Testis (tissue), 3 donors: ENCODE measurements around the gene CEP19. TPM values are rescaled to one million over a fixed set of nuclear protein-coding genes. Genes with fewer than 3 reads are reported as not detected.

Experiments
- DNase-seq: peaks from one replicate; pipeline ENCODE4 v3.0.0-alpha.2; 2019
- H3K27ac ChIP-seq, 2 donors: fragments of 200-600 bp; sonication (generic); one replicate each; pipeline ENCODE4 v1.5.1; 2019
- H3K27me3 ChIP-seq: fragments of 200-600 bp; sonication (generic); one replicate; pipeline ENCODE4 v1.5.1; 2019
- H3K36me3 ChIP-seq: fragments of 200-600 bp; sonication (generic); one replicate; pipeline ENCODE4 v1.5.1; 2017; ENCODE audit warnings: low read depth; ENCODE audit errors: missing control alignments
- H3K4me1 ChIP-seq: fragments of 200-600 bp; sonication (generic); one replicate; pipeline ENCODE4 v1.5.1; 2019
- H3K4me3 ChIP-seq, 2 donors: fragments of 200-600 bp; sonication (generic); one replicate each; pipeline ENCODE4 v1.5.1; 2017 to 2019
- H3K9me3 ChIP-seq: fragments of 200-600 bp; sonication (generic); one replicate; pipeline ENCODE4 v1.5.1; 2017
- CTCF ChIP-seq, 3 experiments: fragments of 450-650 bp in 2 of 3; fragments of 200-600 bp in 1 of 3; sonication (generic) in 1 of 3; IDR thresholded peaks; one replicate each; pipeline ENCODE4 v1.5.1; 2016 to 2019; ENCODE audit warnings: antibody characterized with exemption in 3 of 3, mild to moderate bottlenecking in 2 of 3, moderate library complexity in 1 of 3
- POLR2A ChIP-seq: fragments of 450-650 bp; IDR thresholded peaks from one replicate; pipeline ENCODE4 v1.6.1; 2017; ENCODE audit warnings: antibody characterized with exemption, mild to moderate bottlenecking, moderate library complexity
- WGBS, 2 donors: methylation state at CpG; one replicate each; pipeline ENCODE4 v1.1.5; 2018; 5-methylcytosine and 5-hydroxymethylcytosine counted together
- intact Hi-C: fragments of 100-400 bp; cut with DNase I; formaldehyde crosslinking; loops from one replicate; pipeline ENCODE4 v1.15.1; 2023; ENCODE audit warnings: low total_unique reads
- polyA plus RNA-seq: library from polyadenylated mRNA; stranded (reverse); fragments of 350-450 nt; fragmentation: Illumina TruSeq; extraction: RNeasy Lipid Tissue Mini Kit (QIAGEN cat#74804); gene quantifications from one replicate; pipeline ENCODE4 v1.2.3, GENCODE V29; 2014; ENCODE audit warnings: low read depth, low replicate concordance; ENCODE audit not compliant: insufficient read depth
- total RNA-seq, 2 donors: library from RNA; depleted of rRNA; stranded (reverse); fragments of >200 nt; gene quantifications; one replicate each; pipeline ENCODE4 v1.2.3, GENCODE V29; 2016

The CEP19 gene
- total and polyA plus RNA-seq, 3 donors from 2014 or later, result 7.4 to 17.1 (median 11.1) TPM

DNA sequence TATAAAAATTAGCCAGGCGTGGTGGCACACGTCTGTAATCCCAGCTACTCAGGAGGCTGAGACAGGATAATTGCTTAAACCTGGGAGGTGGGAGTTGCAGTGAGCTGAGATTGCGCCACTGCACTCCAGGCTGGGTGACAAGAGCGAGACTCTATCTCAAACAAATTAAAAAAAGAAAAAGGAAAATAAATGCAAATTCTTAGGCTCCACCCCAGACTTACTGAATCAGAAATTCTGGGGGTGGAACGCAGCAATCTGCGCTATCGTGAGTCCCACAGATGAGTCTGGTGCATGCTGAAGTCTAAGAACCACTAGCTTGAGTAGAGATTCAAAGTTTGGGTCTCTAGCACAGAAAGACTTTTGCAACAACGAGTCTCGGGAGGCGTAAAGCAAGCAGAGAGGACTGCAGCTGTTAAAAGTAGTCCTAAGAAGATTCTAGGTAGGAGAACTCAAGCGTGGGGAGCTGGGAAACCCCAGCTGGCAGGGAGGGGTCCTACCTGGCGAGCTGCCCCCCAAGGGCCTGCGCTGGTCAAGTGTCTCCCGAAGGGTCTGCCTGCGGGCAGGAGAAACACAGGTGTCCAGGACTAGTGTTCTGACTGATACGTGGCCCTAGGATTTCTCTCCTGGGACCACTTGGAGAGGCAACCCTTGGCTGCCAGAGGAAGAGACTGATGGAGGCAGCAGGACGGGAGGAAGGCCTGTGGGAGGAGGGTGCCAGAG lies 21.9 kb downstream of the CEP19 start:
- H3K27ac ChIP-seq, result no peak overlapping the region
- no peak overlapping the region for H3K4me3 ChIP-seq
- H3K9me3 ChIP-seq, result no peaks in the 10 kb centered on the region
- TF ChIP-seq CTCF (IDR thresholded peaks at IDR 0.05), result no peak
- TF ChIP-seq POLR2A, result no peak
- peaks cover under 1% of the 10 kb centered on the region for H3K4me1 ChIP-seq
- 89 to 92% methylated on average over 17 of the region's 17 CpGs for WGBS, 2 donors
- H3K27me3 ChIP-seq, result no peaks in the 10 kb centered on the region
- H3K36me3 ChIP-seq, result no peaks in the 10 kb centered on the region
- no peak for DNase-seq
- intact Hi-C loops, result loop anchor here (5.0 to 10.0 kb wide), 2 partner anchors 55 to 78 kb away; partner anchors contain the start of gene NRROS

- intact Hi-C loops, result loop anchor here (5.0 to 10.0 kb wide), 2 partner anchors 54 to 76 kb away; partner anchors contain the start of gene NRROS
- no peak for DNase-seq
- TF ChIP-seq POLR2A (no peak), CTCF (IDR thresholded peaks at IDR 0.05) (no peak)
These were observed 23.7 kb downstream of the CEP19 start for GRCh38 chr3:196688349-196688748.

DNA sequence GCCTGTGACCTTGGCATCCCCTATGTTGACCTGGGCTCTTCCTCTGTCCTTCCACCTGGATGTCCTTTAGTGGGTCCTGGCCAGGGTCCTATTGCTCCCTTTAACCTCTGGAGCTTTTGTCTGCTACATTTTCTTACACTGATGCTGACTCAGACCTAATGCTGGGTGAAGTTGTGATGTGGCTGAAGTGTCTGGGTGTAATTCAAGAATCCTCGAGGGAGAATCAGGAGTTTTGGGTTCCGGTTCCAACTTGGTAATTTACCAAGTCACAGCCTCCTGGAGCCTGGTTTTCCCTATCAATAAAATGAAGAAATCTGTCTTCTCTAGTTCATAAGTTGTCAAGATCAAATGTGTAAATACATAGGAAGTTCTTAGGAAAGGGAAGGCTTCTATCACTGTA lies 25.6 kb downstream of the CEP19 start:
- H3K27ac ChIP-seq, result no peak overlapping the region
- TF ChIP-seq POLR2A (no peak), CTCF (IDR thresholded peaks at IDR 0.05) (no peak)
- H3K27me3 ChIP-seq, result no peaks in the 10 kb centered on the region
- H3K4me1 ChIP-seq, result peaks cover 5% of the 10 kb centered on the region
- 76 to 86% methylated on average over 2 of the region's 2 CpGs for WGBS, 2 donors
- no peaks in the 10 kb centered on the region for H3K36me3 ChIP-seq
- H3K9me3 ChIP-seq, result no peaks in the 10 kb centered on the region
- H3K4me3 ChIP-seq, result no peak overlapping the region
- intact Hi-C loops, result loop anchor here (5.0 to 10.0 kb wide), 2 partner anchors 52 to 74 kb away; partner anchors contain the start of gene NRROS
- no peak for DNase-seq

More at GRCh38 chr3:196688349-196688748, 23.7 kb downstream of the CEP19 start:
- Histone ChIP-seq H3K27ac (no peak overlapping the region), H3K4me3 (no peak overlapping the region), H3K4me1 (peaks cover 5% of the 10 kb centered on the region), H3K36me3 (no peaks in the 10 kb centered on the region), H3K9me3 (no peaks in the 10 kb centered on the region), H3K27me3 (no peaks in the 10 kb centered on the region)
- WGBS, 2 donors, result 27 to 72% methylated on average over 5 of the region's 5 CpGs

DNA sequence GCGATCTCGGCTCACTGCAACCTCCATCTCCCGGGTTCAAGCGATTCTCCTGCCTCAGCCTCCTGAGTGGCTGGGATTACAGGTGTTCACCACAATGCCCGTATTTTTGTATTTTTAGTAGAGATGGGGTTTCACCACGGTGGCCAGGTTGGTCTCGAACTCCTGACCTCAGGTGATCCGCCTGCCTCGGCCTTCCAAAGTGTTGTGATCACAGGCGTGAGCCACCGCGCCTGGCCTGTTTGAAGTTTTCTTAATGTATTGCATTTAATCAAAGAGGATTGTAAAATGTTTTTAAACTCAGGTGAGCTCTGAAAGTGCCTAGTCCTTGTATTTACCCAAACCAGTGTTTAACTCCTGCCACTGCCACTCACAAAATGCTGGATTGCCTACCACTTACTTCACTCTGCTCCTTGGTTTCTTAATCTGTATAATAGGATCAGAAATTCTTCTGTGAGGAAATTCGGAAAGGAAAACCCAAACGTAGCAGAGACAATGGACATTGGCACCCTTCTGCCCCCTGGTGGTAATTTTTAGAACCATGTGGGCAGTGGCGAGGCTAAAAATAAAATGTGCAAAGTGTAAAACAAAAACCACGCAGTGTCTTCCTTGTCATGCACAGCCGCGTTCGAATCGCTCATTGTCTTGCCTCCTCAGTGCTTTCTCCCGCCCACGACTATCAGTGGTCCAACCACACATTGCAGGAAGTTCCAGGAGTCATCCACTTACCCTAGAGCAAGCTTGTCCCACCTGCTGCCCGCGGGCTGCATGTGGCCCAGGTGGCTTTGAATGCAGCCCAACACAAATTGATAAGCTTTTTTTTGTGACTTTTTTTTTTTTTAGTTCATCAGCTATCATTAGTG lies 27.3 kb downstream of the CEP19 start:
- intact Hi-C loops, result loop anchor here (5.0 to 10.0 kb wide), 2 partner anchors 50 to 72 kb away; partner anchors contain the start of gene NRROS
- no peak overlapping the region for H3K27ac ChIP-seq
- DNase-seq, result peak; percentile 73
- H3K27me3 ChIP-seq, result no peaks in the 10 kb centered on the region
- H3K36me3 ChIP-seq, result no peaks in the 10 kb centered on the region
- peak; percentile 92 to 94 (median 93) for TF ChIP-seq CTCF (IDR thresholded peaks at IDR 0.05)
- TF ChIP-seq POLR2A, result no peak
- H3K4me3 ChIP-seq, result no peak overlapping the region
- H3K9me3 ChIP-seq, result no peaks in the 10 kb centered on the region
- WGBS, 2 donors, result 49 to 56% methylated on average over 24 of the region's 24 CpGs
- H3K4me1 ChIP-seq, result peaks cover 5% of the 10 kb centered on the region
